Smooth muscle cell (in vitro differentiated cells): ENCODE results near the gene PHLDA1. TPM values are rescaled to one million over a fixed set of nuclear protein-coding genes. Genes with fewer than 3 reads are reported as not detected.

ENCODE experiments used
- DNase-seq: peaks from one replicate; lab custom pipeline; 2025; ENCODE audit not compliant: unreplicated experiment; lab: John Stamatoyannopoulos, UW
- H2AFZ ChIP-seq: fragments of 200-600 bp; sonication (generic); 2 replicates; pipeline ENCODE4 v1.6.0; 2016; ENCODE audit warnings: antibody characterized with exemption, low read depth, mild to moderate bottlenecking
- H3F3A ChIP-seq: fragments of 200-600 bp; sonication (generic); 2 replicates; pipeline ENCODE4 v1.6.0; 2017; ENCODE audit warnings: antibody characterized with exemption, low read depth
- H3K27ac ChIP-seq: fragments of 200-600 bp; sonication (generic); 2 replicates; pipeline ENCODE4 v1.5.1; 2016; ENCODE audit warnings: low read depth, mild to moderate bottlenecking
- H3K27me3 ChIP-seq: fragments of 200-600 bp; sonication (generic); 2 replicates; pipeline ENCODE4 v1.6.1; 2016; ENCODE audit warnings: low read depth, mild to moderate bottlenecking
- H3K36me3 ChIP-seq: fragments of 200-600 bp; sonication (generic); 2 replicates; pipeline ENCODE4 v1.5.1; 2016; ENCODE audit warnings: low read depth
- H3K4me1 ChIP-seq: fragments of 200-600 bp; sonication (generic); 2 replicates; pipeline ENCODE4 v1.5.1; 2016; ENCODE audit warnings: low read depth
- H3K4me2 ChIP-seq: fragments of 200-600 bp; sonication (generic); 2 replicates; pipeline ENCODE4 v1.6.0; 2016; ENCODE audit warnings: mild to moderate bottlenecking
- H3K4me3 ChIP-seq: fragments of 200-600 bp; sonication (generic); 2 replicates; pipeline ENCODE4 v1.5.1; 2016; ENCODE audit warnings: mild to moderate bottlenecking
- H3K79me2 ChIP-seq: fragments of 200-600 bp; sonication (generic); 2 replicates; pipeline ENCODE4 v1.6.0; 2016; ENCODE audit warnings: low read depth, mild to moderate bottlenecking
- H3K9ac ChIP-seq: fragments of 200-600 bp; sonication (generic); 2 replicates; pipeline ENCODE4 v1.6.0; 2016; ENCODE audit warnings: low read depth
- H3K9me3 ChIP-seq: fragments of 200-600 bp; sonication (generic); replicated peaks from 2 replicates; pipeline ENCODE4 v1.5.1; 2016; ENCODE audit warnings: low read depth
- H4K20me1 ChIP-seq: fragments of 200-600 bp; sonication (generic); 2 replicates; pipeline ENCODE4 v1.6.0; 2016; ENCODE audit warnings: low read depth
- CTCF ChIP-seq: fragments of 200-600 bp; sonication (generic); IDR thresholded peaks from 2 replicates; pipeline ENCODE4 v1.5.1; 2017; ENCODE audit warnings: borderline replicate concordance, mild to moderate bottlenecking, antibody characterized with exemption; ENCODE audit not compliant: insufficient read depth, poor library complexity, severe bottlenecking
- WGBS: methylation state at CpG from one replicate; pipeline ENCODE4 v1.1.7; 2016; ENCODE audit warnings: low lambda C conversion rate; 5-methylcytosine and 5-hydroxymethylcytosine counted together
- polyA plus RNA-seq: library from polyadenylated mRNA; unstranded; fragments of >200 nt; fragmentation: Nextera tagmentation; extraction: Ambion mirVana; gene quantifications from 2 replicates; pipeline ENCODE4 v1.2.1, GENCODE V29; 2016
- total RNA-seq: library from RNA; depleted of rRNA; stranded (reverse); fragments of >200 nt; gene quantifications from 2 replicates; pipeline ENCODE4 v1.2.3, GENCODE V29; 2014

PHLDA1 gene
- total and polyA plus RNA-seq, 2 experiments from 2014 or later = 70.2 to 88.6 TPM

GRCh38 chr12:76023069-76023690, 8.4 kb downstream of the PHLDA1 start:
- Histone ChIP-seq H3K4me1 (peaks cover 23% of the 10 kb centered on the region), H3K4me2 (no peak overlapping the region), H3K27ac (peak overlapping the region; percentile 100)

GRCh38 chr12:76022506-76022905, 9.1 kb downstream of the PHLDA1 start:
- Histone ChIP-seq H4K20me1 (no peaks in the 10 kb centered on the region), H3K4me3 (no peak overlapping the region), H3K4me2 (no peak overlapping the region), H3K9ac (no peak overlapping the region), H3F3A (peaks cover 71% of the 10 kb centered on the region), H3K27me3 (no peaks in the 10 kb centered on the region), H3K9me3 (no peaks in the 10 kb centered on the region), H3K4me1 (peaks cover 26% of the 10 kb centered on the region), H2AFZ (no peak overlapping the region), H3K79me2 (peaks cover 4% of the 10 kb centered on the region), H3K27ac (peak overlapping the region; percentile 100), H3K36me3 (no peaks in the 10 kb centered on the region)
- 89% methylated on average over 3 of the region's 3 CpGs for WGBS
- DNase-seq = no peak
- TF ChIP-seq CTCF = no peak

More at GRCh38 chr12:76023069-76023690, 8.4 kb downstream of the PHLDA1 start:
- 89% methylated on average over 2 of the region's 2 CpGs for WGBS
- H3K79me2 ChIP-seq = peaks cover 11% of the 10 kb centered on the region
- no peaks in the 10 kb centered on the region for H3K36me3 ChIP-seq
- H3F3A ChIP-seq = peaks cover 71% of the 10 kb centered on the region
- peaks cover under 1% of the 10 kb centered on the region for H4K20me1 ChIP-seq
- TF ChIP-seq CTCF = no peak
- H2AFZ ChIP-seq = no peak overlapping the region
- no peaks in the 10 kb centered on the region for H3K27me3 ChIP-seq
- no peak overlapping the region for H3K9ac ChIP-seq
- H3K4me3 ChIP-seq = no peak overlapping the region
- no peak for DNase-seq
- no peaks in the 10 kb centered on the region for H3K9me3 ChIP-seq

GRCh38 chr12:76020731-76021672, 10.6 kb downstream of the PHLDA1 start:
- H3K27ac ChIP-seq = peak overlapping the region; percentile 100
- no peaks in the 10 kb centered on the region for H3K9me3 ChIP-seq
- no peak for DNase-seq
- no peaks in the 10 kb centered on the region for H4K20me1 ChIP-seq
- TF ChIP-seq CTCF = no peak
- no peak overlapping the region for H2AFZ ChIP-seq
- no peaks in the 10 kb centered on the region for H3K36me3 ChIP-seq
- WGBS = 17% methylated on average over 15 of the region's 15 CpGs
- H3K4me3 ChIP-seq = peak overlapping the region; percentile 21
- peak overlapping the region; percentile 96 for H3K9ac ChIP-seq
- H3F3A ChIP-seq = peaks cover 56% of the 10 kb centered on the region
- H3K27me3 ChIP-seq = no peaks in the 10 kb centered on the region
- no peaks in the 10 kb centered on the region for H3K79me2 ChIP-seq
- H3K4me1 ChIP-seq = peaks cover 26% of the 10 kb centered on the region
- peak overlapping the region; percentile 73 for H3K4me2 ChIP-seq
